Activated CD8-positive, alpha-beta memory T cell treated with anti-CD3 and anti-CD28 coated beads, Interleukin-2, amount 50 U/mL, for 4 hours (primary cell): ENCODE measurements around the gene DUSP7.
A peak's percentile ranks its signal among the peaks of the same experiment; 100 is the strongest.

Source experiments
- DNase-seq: peaks from one replicate; pipeline ENCODE4 v3.0.0-alpha.2; 2020

DUSP7 gene, protein sequence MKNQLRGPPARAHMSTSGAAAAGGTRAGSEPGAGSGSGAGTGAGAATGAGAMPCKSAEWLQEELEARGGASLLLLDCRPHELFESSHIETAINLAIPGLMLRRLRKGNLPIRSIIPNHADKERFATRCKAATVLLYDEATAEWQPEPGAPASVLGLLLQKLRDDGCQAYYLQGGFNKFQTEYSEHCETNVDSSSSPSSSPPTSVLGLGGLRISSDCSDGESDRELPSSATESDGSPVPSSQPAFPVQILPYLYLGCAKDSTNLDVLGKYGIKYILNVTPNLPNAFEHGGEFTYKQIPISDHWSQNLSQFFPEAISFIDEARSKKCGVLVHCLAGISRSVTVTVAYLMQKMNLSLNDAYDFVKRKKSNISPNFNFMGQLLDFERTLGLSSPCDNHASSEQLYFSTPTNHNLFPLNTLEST

DNA sequence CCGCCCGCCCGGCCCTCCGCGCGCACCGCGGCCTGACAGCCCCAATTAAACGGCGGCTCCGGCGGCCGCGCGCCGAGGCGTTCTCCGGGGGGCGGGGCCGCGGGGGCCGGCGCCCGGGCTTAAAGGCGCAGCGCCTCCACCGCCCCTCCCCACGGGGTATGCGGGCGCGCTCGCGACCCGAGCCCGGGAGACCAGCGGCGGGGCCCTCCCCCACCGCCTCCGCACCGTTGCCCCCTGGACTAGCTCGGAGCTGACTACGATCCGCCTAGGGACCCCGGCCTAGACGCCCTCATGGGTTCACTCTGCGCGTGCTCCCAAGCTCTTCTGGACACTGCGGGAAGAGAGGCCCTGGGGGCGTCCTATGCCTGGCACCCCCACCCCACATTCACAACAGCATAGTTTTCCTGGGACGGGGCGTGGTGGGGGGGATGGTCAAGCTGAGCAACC is at the start of gene DUSP7:
TSS of gene DUSP7 (minus strand) at position 51 of the 447 bp plus-strand sequence. CDS start 205 bp downstream, outside the sequence.
- peak; percentile 74 for DNase-seq

DNA sequence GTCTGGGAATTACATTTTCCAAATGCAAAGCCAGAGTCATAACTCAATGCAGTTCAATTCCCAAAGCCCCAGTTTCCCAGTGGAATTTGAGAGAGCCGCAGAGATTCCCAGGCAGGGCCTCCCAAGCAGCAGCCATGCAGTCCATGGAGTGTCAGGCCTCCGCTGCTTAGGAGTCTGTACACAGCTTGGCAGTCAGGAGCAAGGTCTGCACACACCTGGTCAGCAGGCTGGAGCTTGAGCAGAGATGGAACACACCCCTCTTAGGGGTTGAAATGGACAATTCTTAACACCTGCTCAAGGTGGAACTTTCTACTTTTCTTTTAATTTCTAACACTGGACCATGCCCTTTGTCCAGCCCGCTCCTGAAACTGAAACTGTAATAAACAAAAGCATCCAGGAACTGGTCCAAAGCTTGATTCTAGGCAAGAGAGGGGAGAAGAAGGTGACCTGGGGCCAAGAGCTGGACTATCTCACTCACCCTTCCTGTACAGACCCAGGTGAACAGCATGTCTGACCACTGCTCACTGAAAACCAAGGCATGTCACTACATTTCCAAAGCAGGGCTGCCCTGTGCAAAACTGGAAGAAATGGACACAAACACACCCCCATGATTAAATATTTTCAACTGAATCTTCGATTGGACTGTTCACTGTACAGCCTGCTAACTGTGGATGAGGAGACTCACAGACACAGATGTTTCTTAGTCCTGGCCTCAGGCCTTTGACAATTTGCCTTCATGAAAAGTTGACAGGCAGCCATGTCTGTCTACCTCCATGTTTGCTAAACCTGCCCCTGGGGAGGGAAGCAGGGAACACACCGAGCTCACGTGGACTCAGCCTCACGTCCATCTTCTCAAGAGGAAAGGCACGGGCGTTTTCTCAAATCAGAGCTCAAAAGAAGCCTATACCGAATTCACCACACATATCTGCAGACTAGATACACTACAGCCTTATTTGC is 48.6 kb upstream of the DUSP7 start:
- no peak for DNase-seq

DNA sequence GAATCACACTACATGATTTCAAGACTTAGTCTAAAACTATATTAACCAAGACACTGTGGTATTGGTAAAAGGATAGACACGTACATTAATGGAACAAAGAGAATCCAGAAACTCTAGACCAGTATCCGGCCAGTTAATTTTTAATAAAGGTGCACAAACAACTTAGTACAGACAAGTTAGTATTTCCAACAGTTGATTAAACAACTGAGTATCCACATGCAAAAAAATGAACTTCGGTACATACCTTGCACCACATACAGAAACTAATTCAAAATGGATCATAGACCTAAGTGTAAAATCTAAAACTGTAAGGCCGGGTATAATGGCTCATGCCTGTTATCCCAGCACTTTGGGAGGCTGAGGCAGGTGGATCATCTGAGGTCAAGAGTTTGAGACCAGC is 46.6 kb upstream of the DUSP7 start:
- no peak for DNase-seq

DNA sequence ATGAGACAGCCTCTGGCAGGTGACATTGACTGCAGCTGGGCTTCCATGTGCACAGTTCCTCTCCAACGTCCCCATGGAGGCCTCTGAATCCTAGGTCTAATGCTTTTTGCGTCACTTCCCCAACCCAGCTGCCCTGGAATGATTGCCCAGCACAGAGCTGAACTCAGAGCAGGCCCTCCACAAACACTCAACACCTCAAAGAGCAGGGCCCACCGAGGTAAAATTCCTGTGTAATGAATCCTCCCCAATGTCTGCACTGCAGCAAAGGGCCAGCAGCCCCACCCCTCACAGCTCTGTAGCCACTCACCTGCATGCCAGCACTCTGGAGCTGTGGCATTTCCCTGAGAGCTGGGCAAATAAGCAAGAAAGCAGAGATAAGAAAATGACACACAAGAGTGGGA is 42.6 kb upstream of the DUSP7 start:
- no peak for DNase-seq

DNA sequence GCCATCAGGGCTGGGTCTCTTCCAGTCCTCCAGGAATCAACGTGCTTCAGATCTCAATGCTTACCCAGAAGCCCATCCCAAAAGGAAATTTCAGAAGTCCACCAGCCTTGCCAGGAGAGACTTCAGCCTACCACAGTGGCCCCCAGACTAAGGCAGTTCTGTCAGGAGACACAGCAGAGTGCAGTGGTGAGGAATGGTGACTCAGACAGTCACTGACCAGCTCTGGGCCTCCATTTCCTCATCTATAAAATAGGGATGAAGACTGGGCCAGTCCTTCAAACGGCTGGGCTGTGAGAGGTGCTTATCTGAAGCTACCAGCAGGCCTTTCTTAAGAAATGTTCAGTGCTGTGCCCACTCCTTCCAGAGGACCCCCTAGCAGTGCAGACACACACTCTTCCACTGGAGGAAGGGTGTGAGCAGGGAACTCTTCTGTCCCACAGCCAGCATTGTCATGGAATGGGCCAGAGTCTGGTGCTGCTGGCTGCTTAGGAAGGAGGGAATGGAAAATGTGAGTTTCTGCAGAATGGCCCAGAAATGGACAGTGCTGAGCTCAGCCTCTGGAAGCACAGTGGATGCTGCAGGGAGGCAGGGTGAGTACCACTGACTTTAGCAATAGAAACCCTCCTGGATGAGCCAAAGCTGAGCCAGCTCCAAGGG is 41.6 kb upstream of the DUSP7 start:
- no peak for DNase-seq

DNA sequence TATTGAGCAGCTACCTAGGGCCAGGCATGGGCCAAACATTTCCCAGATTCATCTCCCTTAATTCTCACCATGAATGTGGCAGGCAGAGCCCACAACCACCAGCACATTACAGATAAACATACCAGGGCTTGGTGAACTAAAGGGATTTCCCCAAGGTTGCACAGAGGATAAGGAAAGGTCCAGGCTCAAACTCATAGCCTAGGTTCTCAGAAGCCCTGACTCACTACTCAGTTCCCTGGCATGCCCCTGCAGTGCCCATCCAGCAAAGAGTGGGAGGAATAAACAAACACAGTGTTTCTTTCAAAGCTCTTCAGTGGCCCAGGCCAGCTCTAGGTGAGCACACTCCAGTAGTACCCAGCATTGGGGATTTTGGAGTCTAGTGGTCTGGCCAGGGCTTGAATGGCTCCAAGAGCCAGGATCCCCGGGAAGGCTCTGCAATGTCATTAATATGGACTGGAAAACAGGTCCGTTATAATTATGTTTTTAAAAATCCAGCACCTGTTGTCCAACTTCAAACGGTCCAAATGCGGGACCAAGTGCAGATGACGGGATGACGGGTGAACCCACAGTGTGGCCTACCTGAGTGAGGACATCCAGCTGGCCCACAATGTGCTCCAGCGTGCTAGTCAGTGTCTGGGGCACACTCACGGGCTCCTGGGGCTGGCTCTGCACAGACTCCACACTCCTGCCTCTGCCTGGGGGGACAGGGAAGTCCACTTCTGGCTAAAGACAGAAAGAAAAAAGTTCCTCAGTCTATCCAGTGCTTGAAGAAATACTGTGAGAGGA is 39.8 kb upstream of the DUSP7 start:
- DNase-seq: no peak

DNA sequence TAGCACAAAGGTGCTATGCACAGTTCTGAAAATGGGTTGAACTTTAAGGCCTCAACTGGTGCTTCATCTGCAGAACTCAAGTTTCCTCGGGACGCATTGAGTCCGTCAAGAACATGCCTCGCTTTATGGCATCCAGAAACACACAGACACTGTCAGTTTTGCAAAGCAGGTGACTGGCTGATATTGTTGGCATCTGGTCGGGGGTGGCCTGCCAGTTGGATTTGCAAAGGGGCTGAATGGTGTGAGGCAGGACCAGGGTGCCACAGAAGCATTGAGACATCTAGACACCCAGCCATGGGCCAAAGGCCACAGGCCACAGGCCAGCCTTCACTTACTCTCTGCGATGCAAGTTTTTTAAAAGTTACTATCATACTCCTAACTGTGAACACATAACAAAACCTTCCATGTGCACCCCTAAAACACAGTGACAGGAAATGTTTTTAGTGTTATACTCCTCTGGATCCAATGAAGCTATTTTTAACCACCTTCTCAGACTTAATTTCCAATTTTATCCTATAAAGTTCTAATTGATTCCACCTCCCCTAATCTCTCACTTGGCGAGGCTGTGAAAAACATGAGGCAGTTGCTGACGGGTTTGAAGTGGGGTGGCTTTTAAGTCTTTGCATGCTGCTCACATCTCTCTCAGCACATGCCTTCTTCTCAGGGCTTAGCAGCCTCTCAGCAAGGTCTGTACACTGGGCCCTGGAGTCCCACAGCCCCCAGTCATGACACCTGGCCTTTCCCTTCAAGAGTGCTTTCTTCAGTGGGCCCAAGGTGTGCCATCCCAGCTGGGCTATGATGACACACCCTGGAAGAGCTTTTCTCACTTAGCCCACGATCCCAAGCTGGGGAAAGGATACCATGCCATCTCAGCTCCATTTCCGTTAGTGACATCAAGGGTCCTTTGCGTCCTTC is 38.5 kb upstream of the DUSP7 start:
- DNase-seq: no peak

DNA sequence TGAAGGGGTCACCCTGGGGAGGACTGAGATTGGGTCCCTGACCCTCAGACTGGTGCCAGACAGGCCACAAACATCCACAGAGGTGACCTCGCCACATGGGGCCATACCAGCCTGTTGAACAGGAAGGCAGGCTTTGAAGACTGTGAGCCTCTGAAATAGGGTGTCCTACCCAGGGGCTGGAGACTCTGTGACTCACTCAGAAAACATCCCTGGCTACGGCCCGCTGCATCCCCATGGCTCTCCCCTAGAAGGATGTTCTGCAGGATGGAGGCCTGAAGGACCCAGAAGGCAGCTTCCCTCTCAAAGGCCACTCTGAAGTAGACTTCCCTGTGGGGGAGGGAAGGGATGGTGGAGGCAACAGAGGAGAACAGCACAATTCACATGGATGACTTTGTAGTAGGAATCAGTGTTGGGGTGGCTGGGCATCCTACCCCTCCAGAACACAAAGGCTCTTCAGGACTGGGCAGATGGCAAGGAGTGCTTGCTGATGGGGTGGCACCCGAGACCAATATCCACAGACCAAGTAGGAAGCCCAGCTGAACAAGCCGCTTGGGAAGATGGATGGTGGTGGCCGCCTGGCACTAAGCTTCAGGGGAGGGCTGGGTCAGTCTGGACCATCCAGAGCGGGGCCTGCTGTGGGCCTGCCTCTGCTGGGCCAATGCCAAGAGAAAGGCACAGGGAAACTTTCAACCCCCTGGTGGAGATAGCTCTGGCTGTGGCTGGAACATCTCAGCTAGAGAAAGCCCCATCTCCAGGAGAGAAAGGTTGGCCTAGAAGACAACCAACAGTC is 37.6 kb upstream of the DUSP7 start:
- DNase-seq: no peak

DNA sequence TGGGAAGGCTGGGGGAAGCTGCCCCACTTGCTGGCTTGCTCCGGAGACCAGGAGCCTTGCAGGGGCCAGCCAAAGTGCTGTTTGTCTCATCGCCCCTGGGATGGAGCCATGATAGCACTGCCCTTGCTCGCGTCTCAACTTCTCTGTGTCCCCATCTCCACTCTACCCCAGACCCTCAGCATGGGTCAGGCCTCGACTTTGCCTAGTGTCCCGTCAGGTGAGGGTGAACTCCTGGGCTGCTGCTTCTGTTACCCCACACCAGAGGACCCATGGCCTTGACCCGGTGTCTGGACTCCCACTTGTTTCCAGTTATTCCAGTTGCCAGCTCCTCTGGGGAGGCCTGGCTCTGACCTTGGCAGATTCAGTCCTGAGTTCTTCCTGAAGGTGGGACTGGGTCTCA is 36.5 kb upstream of the DUSP7 start:
- no peak for DNase-seq

DNA sequence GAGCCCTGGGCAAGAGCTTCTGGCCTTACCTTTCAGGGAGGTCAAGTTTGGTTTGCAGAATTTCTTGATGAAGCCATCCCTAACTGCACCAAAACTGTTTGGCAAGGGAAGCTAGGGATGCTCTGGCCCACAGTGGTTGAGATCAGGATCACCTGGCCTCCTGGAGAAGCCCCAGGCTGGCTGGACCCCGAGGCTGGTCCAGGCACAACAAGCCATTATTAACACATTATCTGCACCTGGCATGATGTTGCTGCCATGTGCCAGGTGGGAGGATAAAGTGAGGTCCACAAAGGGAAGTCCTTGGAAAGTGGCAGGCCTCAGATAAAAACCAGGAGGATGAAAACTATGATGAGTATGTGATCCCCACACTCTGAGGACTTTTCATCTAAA is 35.9 kb upstream of the DUSP7 start:
- DNase-seq: no peak

DNA sequence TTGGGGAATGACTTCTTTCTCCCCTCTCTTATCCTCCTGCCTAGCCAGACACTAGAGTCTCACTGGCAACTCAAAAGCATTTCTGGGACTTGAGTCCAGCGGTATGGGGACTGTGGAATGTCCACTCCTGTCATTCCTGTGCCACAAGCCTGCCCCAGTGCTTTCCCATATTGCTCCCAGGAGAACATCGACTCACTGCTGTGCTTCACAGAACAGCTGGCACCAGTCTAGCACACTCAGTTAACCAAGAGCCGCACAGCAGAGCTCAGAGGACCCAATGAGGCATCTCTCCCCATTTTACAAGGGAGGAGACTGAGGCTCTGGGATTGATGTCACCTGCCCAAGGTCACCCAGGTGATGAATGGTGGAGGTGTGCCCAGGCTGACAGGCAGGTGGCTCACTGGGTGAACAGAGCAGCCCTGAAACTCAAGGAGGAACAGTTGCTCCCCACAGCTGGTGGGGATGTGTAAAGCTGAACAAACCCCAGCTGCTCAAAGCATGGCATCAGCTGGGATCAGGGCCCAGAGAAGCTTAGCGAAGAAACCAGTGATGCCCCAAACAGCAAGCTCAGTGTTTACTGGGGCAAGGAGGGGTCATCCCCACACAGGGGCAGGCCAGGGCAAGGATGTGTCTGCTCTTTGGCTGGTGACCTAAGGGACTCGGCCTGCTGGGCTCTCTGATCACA is 35.4 kb upstream of the DUSP7 start:
- no peak for DNase-seq

DNA sequence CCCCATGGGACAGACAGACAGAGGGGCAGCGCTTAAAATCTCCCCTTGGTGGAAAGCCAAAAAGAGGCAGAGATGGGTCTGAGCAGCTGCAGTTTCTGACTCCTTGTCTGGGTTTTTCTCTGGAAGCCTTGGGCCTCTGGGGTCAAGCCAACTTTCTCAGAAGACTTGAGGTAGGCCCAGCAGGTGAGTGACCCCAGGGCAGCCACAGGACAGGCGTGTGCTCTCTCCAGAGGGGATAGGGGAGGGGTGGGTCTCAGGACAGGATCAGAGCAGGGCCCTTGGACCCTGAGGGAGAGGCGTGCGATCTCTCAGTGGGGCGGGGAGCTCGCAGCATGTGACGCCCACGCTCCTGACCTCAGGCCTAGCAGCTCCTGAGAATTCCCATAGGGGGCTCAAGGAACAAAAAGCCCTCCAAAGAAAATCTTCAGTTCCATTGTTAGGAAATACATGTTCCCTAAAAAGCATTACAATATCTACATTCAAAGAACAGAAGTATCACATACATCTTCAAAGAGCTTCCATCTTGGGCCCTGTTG is 34.6 kb upstream of the DUSP7 start:
- no peak for DNase-seq

DNA sequence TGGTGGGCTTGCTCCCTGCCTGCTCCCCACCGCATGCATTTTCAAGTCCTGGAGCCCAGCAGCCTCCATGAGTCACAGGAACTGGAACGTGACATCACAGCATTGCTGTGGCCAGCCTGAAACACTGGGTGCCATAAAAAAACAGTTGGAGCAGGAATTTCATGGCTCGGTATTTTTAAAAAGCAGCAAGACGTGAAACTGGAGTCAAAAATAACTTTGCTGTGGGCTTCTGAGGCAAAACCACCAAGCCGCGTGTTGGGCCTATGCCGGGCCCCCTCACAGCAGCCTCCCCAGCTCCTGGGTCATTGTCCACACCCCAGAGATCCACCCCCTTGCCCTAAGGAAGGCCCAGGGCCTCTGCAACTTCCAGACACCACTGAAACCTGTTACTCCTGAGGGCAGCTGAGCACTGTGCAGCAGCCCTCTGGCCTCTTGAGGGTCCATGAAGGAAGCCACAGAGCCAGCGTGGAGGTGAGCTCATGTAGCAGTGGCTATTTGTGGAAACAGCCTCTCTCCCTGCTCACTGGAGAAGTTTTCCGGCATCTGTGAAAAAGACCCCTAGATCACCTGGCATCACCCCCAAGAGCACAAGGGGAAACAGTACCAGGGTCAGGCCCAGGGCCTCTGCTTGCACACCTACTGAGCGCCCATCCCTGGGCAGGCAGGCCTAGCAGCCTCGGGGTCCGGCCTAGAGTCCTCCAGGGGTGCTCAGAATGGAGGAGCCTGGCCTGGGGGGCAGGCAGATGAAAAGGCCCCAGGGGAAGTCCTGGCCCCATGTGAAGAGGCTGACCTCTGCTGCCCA is 34.0 kb upstream of the DUSP7 start:
- DNase-seq: no peak

DNA sequence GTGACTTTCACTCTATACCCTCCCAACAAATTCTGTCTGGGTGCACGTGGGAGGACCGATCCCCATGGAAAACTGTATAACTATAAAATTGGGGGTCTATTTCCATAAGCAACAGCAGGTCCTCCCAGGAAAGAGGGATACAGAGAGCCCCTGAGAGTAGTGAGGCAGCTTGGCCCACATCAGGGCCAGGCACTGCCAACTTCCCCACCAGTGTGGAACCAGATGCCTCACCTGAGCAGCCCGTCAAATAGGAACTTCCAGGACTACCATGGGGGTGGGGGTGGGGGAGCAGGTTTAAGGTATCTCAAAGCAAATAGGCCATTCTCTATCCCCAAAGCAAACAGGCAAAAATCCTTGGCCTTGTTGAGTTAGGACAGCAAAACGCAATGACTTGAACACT is 33.3 kb upstream of the DUSP7 start:
- DNase-seq: no peak

DNA sequence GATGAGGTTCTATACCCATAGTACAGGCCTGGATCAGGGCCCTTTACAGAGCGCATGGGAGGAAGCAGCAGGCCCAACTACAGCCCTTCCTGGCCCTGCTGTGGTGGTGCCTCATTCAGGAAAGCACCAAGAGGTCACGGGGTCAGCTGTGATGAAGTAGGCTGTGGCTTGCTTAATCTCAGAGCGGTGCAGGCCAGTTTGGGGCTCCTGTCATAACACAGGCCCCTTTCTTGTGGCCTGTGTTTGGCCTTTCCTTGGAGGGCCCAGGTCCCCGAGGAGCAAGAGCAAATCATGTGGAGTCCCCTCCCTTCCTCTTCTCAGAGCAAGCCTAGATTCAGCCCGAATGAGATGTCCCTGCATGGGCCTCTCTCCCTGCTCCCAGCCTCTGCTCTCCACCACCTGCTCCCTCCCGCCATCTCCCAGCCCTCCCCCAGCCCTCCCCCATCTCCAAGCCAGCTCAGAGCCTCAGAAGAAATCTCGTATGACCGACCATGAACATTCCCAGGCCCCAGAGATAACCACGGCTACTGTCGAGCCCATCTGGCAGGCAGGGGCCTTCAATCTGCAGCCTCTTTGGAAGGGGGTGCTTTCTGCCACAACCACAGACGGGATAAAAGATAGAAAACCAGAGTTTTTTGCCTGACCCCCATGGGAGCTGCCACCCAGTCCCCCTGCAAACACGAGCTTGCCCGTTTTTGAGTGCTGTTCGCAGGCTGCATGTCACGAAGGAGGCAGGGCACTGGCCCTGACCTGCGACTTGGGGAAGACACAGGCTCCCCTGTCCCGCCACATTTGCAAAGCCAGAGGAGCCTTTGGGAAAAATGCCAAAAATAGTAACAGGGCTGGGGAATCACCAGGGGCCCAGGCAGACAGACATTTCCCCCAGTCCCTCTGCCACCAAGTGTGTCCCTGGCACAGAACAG is 32.3 kb upstream of the DUSP7 start:
- no peak for DNase-seq

DNA sequence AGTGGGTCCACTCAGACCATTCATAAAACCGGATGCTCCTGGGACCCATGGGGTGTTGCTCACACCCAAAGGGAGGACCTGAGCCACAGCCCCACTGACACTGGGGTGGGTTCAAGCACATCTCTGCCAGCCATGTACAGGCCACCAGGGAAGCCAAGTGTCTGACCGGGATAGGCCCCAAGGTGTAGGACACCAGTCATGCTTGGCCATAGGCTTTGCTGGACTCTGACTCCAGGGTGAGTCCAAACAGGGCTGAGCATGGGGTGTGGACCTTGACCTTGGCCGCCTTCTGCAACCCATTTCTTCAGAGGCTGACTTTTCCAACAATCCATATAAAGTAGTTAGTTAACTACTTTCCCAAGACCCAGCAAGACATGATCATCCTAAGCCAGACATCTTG is 31.4 kb upstream of the DUSP7 start:
- no peak for DNase-seq

DNA sequence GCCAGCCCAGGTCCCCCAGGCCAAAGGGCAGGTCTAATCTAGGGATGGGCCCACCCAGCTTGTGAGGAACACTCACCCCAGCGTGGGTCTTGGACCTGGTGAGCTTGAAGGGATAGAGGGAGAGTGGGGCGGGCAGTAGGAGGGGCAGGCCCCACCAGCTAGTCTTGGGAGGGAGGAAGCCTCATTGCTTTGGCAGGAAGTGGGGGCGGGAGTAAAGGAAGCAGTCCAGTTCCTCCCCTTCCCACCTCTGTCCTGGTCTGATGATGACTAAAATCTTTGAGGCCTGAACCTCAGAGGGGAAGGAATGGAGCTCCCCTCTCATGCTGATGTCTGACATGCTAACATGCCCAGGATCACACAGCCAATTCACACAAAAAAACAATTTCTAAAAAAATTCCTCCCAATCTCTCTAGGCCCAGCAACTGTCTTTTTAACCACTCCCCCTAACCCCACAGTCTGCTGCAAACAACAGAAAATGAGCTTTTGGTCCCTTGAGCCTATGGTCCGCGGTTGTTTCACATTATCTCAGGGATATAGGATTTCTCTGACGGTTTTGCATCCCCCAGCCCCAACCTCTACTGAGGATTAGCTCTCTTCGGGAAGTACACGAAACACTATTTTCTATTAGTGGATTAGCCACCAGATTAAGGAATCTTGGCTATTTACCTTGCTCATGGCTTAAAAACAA is 30.7 kb upstream of the DUSP7 start:
- no peak for DNase-seq
